Smooth muscle cell of the brain vasculature (primary cell): ENCODE data around the gene DES.

ENCODE experiments used
- DNase-seq: peaks from one replicate; pipeline ENCODE4 v3.0.0-alpha.2; 2012; ENCODE audit warnings: low read depth, low spot score

DES gene

GRCh38 chr2:219453671-219454590 is 35.8 kb downstream of the DES start:
- peak; percentile 32 for DNase-seq

- DNase-seq = no peak
Measured at GRCh38 chr2:219455581-219455980, 37.4 kb downstream of the DES start.

- DNase-seq = no peak
Measured at GRCh38 chr2:219457784-219458369, 39.7 kb downstream of the DES start.

GRCh38 chr2:219458996-219459395 is 40.8 kb downstream of the DES start:
- DNase-seq = no peak

- no peak for DNase-seq
Measured at GRCh38 chr2:219459460-219460311, 41.5 kb downstream of the DES start.

GRCh38 chr2:219460424-219460926 is 42.3 kb downstream of the DES start:
- DNase-seq = no peak

- no peak for DNase-seq
Measured at GRCh38 chr2:219461047-219461514, 42.9 kb downstream of the DES start.

- no peak for DNase-seq
Measured at GRCh38 chr2:219461669-219462068, 43.5 kb downstream of the DES start.

GRCh38 chr2:219462349-219462748 is 44.2 kb downstream of the DES start:
- no peak for DNase-seq

GRCh38 chr2:219464286-219465032 is 46.3 kb downstream of the DES start:
- DNase-seq = no peak

GRCh38 chr2:219465659-219466561 is 47.7 kb downstream of the DES start:
- no peak for DNase-seq

GRCh38 chr2:219466816-219467735 is 48.9 kb downstream of the DES start:
- DNase-seq = no peak

- no peak for DNase-seq
Measured at GRCh38 chr2:219467736-219468075, 49.5 kb downstream of the DES start.

GRCh38 chr2:219468410-219469185 is 50.4 kb downstream of the DES start:
- no peak for DNase-seq

- DNase-seq = no peak
Measured at GRCh38 chr2:219469186-219469724, 51.1 kb downstream of the DES start.

- DNase-seq = no peak
Measured at GRCh38 chr2:219470429-219470828, 52.3 kb downstream of the DES start.

GRCh38 chr2:219471476-219472371 is 53.5 kb downstream of the DES start:
- DNase-seq = no peak
